ENCODE results near the gene SLC2A1.

Gene SLC2A1

DNA sequence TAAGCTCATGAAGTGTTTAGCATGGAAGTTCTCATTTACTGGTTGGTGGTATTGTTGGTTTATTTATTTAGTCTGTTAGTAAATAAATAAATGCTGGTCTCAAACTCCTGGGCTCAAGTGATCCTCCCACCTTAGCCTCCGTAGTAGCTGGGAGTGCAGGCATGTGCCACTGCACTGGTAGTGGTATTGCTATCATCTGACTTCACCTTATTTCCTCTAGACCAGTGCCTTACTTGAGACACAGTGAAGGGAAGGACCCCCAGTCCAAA is 1.4 kb upstream of the SLC2A1 start:
- DNase-seq, result no peak

DNA sequence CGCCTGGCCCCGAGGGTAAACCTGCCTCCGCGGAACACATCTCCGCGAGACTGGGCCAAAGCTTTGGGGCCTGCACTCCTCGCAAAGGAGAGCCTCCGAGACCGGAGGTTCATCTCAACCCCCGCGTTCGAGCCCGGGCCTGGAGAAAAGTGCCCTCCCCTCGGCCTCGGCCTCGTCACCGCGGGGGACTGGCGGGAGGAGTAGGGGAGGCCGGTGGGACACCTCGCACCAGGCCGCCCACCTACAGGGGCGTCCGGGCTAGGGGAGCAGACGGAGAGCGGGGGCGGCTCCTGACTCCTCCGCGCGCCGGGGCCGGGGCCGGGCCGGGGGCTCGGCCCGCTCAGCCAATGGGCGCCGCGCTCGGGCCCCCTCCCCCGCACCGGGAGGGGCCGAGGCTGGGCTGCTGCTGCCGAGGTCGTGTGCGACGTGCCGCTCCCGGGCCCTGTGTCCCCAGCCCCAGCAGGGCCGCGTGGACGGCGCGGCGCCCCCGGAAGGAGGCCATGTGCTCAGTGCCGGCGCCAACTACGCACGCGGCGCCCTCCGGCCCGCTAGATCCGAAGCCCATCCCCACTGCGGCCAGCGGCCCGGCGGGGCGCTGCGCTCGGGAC is 684 bp downstream of the SLC2A1 start:
- peak; percentile 72 for DNase-seq

DNA sequence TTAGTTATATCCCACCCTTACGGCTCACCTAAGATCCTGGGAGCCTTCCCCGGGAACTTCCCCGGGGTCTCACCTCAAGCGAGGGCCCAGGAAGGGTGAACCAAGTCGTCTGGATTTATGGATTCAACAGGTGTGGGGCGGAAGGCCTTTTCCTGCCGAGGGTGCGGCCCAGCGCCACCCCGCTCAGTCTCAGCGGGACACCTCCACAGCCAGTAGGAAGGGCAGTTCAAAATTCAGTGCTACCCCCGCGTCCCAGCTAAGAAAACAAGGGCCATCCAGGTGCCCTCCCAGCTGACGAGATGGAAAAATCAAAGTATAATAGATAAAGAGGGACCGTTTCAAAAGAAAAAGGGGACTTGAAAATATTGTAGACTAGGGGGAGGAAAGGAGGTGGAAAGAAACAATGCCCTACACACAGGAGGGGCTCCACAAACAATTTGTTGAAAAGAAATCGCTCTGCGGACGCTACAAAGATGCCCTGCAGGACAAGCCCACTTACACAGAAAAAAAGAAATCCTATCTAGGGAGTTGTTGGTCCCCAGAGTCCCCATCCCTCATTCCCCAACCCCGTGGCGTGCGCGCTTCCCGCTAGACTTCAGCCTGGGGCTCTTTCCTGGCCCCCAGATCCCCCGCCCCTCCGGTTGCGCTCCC is 1.3 kb downstream of the SLC2A1 start:
- no peak for DNase-seq

DNA sequence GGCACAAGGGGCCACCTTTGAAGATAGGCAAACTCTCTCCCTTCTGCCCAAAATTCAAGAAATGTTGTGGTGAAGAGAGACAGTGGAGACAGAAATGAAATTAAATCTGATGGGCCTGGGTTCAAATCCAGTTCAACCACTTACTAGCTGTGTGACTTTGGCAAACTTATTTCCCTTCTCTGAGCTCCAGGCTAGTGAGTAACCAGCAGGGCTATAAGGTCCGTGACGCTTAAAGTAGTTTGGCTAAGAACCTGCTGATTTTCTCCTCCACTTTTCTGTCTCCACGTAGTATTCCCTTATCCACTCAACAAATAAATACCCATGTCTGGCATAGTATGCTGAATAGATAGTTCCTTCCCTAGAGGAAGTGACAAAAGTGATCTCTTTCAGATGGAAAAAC is 1.9 kb downstream of the SLC2A1 start:
- DNase-seq, result no peak

DNA sequence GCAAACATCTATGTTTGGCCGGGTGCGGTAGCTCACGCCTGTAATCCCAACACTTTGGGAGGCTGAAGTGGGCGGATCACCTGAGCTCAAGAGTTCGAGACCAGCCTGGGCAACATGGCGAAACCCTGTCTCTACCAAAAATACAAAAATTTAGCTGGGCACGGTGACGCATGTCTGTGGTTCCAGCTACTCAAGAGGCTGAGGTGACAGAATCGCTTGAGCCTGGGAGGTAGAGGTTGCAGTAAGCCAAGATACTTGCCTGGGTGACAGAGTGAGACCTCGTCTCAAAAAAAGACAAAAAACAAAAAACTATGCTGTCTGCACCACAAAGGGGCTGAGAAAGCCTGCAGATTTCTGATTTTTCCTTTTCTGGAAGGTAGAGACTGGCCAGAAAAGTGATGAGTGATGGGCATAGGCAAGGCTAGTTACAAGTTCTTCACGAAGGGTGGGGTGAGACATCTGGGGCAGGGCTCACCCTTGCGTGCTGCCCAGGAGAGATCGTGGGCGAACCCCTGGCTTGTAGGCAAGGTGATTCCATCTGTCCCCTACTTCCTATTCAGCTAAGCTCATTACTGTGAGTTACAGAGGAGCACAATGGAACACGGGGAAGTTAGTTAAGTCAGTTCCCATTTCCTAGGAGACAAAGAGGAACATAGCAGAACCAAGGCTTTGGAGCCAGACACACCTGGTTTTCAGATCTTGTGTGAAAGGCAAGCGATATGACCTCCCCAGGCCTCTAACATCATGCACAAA is 3.2 kb downstream of the SLC2A1 start:
- DNase-seq, result no peak

DNA sequence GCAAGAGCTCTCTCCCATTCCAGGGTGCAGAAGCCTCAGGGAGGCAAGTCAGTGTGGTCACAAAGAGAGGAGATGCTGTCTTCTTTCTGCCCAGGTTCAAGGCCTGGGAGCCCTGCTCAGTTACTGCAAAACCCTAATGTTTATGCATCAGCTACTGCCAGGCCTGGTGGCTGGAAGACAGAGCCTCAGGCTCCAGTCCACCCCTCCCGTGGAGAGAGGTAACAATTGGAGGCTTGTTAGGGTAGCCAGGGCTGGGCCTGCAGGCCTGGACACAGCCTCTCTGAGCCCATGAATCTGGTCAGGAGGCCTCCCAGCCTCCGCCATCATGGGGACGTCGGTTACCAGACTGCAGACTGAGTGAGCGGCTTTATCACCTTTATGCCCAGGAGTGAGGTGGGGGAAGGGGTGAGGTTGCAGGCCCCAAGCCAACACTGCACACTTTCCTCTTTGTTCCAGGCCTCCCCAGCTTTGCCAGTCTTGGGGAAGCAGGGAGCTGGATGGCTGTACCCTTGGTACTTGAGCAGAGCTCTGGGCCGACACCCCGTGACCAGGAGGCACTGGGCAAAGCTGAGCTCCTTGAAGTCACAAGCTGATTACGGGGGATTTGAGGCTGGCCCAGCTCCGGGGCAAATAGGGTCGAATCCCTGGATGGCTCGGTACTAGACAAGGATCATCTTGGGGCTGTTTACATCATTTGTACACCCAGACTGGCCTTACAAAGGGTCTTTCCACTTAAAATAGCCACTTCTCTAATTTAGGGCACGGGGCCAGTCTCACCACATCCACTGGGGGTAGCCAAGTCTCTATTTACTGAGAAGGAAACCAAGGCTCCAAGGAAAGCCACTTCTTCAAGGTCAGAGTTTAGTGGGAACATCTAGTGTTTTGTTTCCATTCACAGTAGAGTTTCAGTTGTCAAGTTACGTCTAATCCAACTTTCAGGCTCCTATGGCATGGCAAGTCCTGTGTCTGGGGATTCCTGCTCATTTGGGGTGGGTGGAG is 5.2 kb downstream of the SLC2A1 start:
- DNase-seq, result no peak

DNA sequence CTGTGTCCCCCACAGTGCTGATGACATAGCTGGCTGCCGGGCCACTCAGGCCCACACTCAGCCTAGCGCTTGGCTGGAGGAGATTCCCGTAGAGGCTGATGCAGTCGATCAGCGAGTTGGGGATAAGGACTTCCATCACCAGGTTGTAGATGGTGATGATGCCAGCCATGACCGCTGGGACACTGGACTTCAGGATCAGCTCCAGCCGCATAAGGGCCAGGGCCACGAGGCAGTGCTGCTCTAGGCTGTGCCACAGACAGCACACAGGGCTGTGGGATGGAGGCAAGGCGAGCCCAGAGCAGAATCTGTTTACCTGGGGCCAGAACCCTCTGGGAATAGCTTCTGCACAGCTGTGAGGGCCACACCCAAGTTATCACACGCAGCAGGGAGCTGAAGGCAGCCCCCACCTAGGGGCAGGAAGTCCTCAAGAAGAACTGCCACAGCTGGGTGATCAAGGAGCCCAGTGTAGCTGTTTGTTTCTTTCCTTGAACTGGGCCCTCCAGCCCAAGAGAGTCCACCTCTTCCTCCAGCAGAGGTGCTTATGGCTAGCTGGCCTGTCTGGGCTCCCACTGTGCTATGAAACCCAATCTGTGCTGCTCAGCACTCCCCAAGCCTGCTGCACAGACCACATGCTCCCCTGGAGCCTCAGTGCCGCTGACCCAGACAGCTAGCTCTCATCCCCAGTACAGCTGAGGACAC is 6.2 kb downstream of the SLC2A1 start:
- no peak for DNase-seq

DNA sequence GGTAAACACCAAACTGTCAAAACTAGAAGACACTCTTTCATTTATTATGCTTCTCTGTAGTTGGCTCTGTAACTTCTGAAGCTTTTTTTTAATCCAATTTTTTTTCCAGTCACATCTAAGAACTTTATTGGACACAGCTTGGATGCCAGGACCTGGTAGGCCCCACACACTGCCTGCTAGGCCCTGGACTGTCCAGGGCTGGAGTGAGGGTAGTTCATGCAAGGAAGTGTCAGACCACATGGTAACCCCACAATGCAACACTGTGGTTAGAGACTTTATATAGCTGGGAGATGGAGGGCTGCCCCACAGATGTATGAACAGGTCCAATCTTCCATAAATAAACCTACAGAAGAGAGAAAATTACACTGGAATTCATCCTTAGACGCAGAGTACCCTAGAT is 7.1 kb downstream of the SLC2A1 start:
- no peak for DNase-seq

DNA sequence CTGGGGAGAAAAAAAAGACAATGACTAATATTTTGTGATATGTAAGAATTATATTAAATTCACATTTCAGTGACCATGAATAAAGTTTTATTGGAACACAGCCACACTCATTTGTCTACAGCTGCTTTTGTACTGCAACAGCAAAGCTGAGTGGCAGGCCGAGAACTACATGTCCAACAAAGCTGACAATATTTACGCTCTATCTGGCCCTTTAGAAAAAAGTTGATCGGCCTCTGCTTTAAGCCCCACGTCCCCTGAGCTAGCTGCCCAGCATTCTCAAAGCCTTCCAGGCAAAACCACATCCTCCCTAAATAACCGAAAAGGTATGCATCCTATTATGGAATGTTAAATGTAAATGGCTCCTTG is 8.6 kb downstream of the SLC2A1 start:
- DNase-seq, result no peak

DNA sequence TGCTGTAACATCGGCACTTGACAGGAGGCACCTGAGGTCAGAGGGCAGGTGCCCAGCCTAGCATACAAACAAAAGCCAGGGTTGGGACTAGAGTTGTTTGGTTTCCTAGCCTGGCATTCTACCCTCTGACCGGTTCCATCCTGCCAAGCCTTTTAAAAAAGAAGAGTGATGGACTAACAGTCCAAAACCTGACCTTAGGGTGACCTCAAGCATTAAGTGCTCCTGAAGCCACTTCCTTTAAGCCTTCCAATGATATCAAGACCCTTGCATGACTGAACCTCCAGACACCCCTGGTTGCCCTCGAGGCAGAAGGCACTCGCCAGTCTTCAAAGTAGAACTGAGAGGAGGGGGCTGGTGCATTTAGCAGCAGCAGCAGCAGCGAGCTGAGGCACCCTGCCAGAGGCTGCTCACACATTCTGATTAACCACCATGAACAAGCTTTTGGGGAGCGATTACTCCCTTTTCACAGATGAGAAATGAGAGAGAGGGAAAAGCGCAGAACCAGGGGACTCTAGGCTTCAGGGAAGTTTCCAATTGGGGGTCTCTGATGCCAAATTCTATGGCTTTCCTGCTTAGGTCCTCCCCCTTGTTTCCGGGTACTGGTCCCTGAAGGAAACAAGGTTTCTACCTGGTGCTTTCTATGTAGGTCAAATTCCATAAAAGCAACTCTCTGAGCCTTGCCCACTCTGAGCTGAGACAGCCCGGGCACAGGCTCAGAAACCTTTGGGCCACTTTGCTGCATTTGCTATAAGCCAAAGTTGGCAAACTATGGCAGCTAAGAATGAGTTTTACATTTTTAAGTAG is 9.2 kb downstream of the SLC2A1 start:
- no peak for DNase-seq

DNA sequence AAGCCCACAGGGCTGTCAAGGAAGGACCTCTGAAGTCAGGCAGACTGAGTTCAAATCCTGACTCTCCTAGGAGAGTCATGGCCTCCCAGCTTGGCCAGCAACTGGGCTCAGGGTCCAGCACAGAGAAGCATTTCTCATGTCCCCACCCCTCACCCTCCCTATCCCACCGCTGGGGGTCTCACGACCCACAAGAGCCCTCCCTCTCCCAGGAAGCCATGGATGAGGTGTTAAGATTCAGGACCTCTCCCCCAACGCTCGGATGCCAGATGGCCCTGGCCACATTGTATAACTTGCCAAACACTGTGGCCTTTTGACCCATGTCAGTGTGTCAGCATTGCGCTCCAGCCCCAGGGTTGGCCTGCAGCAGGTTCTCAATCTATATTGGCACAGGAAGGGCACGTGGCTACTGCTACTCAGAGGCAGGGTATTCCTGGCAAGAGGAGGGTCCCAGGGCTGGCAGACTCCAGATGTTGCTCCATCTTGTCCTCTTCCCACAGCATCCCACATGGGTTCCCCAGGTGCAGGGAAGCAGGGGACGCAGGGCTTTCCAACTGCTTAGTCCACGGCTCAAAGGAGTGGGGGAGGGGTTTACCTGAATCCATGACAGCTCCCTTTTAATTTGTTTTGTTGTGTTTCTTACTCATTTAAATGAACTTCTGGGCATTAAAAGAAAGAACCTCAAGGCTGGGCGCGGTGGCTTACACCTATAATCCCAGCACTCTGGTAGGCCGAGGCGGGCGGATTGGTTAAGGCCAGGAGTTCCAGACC is 10.5 kb downstream of the SLC2A1 start:
- DNase-seq, result no peak

DNA sequence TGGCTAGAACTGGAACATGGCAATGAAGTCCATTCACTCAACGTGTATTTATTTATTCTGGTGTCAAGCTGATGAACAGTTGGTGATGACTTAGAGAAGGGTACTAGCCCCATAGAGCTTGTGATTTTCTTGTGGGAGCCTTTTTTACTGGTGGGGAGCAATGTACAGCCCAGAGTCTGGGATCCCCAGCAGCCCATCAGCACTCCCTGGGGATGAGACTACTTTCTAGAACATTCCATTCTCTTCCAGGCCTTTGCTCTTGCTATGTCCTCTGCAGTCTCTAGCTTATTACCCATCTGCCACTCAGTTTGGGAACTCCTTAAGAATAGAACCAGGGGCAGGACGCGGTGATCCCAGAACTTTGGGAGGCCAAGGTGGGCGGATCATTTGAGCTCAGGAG is 11.6 kb downstream of the SLC2A1 start:
- DNase-seq, result no peak

DNA sequence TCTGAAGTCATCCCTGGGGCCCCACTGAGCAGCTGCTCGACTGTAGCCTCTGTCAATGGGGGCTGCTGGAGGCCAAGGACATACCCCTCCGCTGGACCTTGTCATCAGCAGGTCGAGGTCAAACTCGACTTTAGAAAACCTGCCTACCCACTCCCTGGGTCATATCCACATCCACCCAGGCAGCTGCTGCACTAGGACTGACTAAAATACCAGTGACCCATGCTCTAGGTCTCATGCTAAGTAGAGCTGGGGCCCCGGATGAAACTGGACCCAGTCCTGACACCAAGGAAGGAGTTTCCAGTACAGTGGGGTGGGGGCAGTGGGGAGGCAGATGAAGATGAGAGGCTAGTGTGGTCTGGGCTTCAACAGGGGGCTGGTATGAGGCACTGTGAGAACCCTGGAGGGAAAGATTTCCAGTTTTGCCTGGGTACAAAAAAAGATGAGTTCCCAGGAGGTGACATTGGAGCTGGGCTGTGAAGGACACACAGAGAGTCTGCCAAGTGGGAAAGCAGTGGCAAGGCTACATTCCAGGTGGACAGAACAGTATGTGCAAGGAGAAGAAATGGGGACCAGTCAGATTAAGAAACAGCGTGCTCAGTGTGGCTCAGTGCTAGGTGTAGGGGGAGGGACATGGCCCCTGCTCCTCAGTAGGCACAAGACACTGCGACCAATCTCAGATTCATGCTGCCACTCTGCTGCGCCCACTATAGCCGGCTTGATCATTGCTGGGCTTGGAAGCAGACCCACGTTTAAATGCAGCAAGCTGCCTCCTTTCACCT is 12.4 kb downstream of the SLC2A1 start:
- no peak for DNase-seq

DNA sequence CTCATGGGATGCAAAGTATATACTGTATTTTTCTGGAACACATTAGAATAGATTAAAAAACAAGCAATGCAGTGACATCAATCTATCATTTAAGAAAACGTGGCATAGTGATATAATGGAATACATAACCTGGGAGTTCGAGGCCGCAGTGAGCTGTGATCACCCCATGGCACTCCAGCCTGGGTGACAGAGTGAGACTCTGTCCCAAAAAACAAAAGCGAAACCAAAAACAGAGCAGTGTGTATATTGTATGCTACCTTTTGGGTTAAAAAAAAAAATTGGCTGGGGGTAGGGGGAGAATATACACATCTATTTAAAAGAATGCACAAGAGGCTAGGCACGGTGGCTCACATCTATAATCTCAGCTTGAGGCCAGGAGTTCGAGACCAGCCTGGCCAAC is 13.5 kb downstream of the SLC2A1 start:
- no peak for DNase-seq

DNA sequence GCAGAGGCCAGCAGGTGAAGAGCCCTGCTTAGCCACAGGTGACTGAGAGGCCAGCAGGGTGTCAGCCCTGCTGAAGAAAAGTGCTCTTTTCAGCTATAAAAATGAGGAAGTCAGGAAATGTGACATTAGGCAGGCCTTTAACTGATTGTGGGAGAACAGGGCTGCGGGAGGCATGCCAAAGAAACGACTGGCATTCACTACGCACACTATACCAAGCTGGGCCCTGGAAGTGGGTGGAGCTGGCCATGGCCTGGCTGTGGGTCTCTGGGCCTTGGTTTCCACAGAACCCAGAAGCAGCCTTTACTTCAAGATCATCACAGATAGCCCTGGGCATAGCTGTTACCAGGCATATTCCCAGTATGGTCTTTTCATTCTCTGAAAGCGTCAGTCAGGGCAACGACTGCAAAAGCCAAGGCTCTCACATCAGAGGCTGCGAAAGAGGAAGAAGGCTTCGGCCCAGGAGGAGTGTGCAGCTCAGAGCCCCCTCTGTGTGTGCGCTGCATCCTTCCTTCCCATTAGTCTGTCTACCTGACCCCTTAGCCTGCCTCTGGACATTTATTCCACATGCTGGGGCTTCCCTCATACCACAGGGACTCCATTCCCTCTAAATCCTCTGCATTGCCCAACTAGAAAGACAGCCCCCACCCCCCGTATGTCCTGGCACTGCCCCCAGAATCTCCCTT is 14.3 kb downstream of the SLC2A1 start:
- DNase-seq, result no peak

DNA sequence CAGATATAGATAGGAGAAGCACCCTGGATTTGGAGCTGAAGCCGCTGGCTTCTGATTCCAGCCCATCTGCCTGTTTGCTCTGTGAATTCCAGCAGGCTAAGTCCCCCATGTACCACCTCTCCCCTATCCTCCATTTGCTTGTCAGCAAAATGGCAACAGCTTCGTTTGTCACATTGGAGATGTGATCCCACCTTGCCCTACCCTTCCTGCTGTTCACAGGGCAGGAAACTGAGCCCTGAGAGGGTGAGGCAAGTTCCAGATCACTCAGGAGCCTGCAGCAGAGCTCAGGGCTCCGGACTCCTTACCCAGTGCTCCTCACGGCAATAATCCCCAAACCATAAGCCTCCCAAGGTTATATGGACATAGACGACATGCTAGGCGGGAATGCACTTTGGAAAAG is 14.9 kb downstream of the SLC2A1 start:
- no peak for DNase-seq

DNA sequence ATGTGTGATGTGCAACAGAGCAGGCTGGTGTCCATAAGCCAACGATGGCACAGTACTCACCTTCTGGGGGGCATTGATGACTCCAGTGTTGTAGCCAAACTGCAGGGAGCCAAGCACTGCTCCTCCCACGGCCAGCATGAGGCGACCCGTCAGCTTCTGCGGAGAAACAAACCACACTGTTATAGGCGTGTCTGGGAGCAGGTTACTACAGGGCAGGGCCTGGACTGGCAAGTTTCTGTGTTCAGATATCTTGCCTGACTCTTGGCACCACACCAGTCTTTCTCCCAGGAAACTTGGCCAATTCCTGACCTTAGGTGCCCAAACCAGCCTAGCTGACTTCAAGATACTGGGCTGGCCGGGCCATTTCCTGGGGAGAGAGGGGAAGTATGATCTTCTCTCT is 15.5 kb downstream of the SLC2A1 start:
- no peak for DNase-seq

DNA sequence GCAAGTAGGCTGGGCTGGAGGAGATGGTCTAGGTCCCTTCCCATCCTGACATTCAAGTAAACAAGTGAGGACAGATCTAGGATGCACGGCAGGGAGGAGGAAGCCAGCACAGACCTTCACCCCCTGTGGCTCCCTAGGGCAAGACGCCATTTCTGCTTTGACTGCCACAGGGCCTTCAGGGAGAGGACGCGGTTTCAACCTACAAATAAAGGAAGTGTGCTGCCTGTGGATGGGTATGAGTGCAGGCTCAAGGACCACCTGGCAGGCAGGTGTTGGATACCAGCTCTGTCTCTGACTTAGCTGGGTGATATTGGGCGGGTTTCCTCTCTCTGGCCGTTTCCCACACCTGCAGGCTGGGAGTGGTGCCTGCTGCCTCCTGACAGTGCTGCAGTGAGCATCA is 16.2 kb downstream of the SLC2A1 start:
- DNase-seq, result peak; percentile 32

DNA sequence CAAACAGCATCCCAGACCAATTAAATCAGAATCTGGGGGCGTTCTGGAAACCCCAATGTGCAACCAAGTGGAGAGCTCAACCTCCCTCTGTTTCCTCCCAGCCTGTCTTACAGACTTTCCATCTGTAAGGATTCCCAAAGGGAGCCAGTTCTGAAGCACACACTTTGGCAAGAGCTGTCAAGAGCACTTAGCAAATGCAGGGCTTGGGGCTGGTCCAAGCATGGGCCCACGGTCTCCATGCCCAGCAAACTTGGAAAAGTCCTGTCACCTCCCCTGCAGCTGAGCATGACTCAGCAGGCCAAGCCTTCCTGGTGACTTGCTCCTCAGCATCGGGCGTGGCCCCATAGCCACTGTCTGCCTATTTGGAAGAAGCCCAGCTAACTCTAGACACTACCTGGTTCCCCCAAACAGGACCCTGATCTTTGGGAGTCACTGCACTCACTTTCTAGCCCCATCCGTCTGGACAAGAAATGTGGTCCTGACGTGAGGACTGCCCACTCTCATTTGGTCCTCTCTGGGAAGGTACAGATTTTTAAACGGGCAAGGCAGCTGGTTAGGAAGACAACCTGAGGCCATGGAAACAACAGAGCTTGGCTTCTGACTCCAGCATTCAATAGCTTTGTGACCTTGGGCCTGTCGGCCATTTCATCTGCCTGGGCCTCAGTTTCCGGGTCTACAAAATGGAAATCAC is 16.9 kb downstream of the SLC2A1 start:
- no peak for DNase-seq

Data from NCI-H345 (cell line).